ENCODE results near the gene SLC35G3.
"Not testable (repeated sequence)": the region's sequence is repeated elsewhere in the genome, so short reads cannot be mapped to it uniquely, and the experiment has no call there.

The SLC35G3 gene

DNA sequence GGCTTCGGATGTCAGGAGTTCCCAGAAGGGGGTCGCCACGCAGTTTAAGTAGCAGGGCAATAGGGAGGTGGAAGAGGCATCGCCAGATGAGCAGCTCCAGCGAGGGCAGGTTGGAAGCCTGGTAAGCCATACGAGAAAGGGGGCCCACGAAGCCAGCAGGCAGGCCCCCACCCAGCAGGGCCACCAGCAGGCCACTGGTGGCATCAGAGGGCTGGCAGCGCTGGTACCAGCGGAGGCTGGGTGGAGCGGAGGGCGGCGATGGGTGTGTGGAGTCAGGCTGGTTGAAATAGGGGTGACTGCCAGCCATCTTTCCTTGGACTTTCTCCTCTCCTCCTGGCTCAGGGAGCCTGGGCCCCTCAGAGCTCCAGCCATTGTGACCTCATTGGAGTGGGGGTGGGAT lies at the start of gene SLC35G3:
Gene SLC35G3 (minus strand): TSS at position 393 of the 400 bp plus-strand sequence. CDS start 86 bp downstream, at position 307.
- not testable (repeated sequence) for DNase-seq (ENCODE audit: low spot score)

DNA sequence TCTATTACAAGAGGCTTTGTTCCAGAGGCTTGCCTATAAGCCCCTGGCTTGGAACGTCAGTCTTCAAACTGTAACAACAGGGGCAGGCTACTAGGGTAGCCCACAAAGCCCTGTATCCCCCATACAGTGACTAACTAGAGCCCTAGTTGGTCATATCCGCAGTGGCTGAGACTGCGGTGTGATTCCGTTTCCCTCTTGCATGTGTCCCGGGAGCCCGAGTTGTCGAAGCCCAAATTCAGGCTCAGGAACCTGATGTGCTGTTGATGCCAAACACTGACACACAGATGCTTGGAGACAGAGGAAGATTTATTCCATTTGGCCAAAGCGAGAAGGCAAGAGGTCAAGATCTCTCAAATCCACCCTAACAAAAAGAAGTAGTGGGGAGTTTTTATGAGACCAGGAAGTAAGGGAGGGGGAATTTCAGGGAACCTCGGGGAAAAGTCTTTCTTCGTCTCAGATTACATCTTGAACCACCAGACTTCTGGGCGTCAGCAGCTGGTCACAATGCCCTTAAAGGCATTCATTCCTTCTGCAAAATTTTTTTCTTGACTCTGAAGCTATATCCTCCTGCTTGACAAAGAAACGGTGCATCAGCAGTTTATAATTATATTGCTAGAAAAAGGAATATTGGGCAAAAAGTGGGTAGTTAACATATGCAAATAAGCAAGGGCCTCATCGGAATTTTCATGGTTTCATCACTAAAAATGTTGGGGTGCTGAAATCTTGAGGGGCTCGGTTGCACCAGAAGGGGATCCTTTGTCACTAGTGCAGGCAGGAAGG lies 49.6 kb upstream of the SLC35G3 start:
- peak; percentile 17 for DNase-seq (ENCODE audit: low spot score)

DNA sequence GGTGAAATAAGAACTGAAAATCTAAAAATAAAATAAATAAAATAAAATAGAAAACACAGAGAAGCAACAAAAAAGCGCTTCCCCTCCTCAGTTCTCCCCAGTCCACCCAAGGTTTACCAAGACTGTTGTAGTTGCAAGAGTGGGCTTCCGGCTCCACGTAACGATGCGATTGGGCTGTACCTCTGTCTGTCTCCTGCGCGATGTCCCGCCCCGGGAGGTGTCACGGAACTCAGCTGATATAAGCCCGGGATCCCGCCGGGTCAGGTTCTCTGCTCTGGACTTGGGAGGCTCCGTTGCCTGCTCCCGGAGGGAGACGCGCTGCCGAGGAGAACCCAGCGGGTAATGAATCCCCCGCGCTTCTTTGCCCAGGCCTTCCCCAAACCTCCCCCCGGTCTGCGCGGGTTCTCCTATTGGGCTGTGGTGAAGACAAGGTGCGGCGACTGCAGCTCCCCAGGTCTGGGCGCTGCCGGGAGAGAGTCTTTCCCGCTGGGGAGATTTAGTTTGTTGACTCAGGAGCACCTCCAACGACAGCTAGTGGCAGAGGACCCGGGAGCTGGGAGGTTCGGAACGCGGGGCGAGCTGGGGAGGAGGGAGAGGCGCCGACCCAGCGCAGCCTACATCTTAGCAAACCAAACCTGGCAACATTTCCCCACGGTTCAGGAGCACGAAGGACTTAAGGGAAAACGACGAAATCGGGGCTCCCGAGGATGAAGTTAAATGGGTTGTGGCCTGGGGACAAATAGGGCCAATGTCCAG lies 48.8 kb upstream of the SLC35G3 start, which contains the start of gene SLFN5:
Gene SLFN5 (plus strand): TSS at position 268 of the 756 bp plus-strand sequence. CDS start 15,619 bp downstream, outside the sequence.
- peak; percentile 90 for DNase-seq (ENCODE audit: low spot score)

DNA sequence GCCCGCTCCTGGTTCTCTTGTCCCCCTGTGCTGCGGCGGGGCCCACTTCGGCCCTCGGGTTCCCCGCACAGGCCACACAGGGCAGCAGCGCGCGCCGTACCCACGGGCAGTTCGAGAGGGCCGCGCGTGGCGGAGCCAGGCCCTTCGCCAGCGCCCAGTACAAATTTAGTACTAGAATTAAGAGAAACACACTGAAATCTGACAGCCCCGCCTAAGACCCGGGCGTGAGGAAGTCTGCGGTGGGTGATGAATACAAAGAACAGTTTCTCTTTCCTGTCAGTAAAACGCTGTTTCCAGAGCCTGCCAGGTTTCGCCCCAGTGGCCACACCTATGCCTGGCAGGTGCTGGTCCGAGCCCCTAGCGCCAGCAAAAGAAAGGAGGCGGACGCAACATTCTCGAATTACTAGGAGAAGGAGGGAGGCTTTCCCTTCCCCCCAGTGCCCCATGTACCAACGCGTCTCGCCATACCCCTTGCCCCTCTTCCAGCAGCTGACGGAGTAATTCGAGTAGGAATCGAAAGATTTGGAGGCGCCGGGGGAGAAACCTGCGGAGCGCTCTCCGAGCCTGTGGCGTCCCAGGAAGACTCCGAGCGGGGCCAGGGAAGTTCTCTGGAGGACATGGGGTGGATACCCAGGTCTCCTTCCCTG lies 48.1 kb upstream of the SLC35G3 start:
- peak; percentile 90 for DNase-seq (ENCODE audit: low spot score)

DNA sequence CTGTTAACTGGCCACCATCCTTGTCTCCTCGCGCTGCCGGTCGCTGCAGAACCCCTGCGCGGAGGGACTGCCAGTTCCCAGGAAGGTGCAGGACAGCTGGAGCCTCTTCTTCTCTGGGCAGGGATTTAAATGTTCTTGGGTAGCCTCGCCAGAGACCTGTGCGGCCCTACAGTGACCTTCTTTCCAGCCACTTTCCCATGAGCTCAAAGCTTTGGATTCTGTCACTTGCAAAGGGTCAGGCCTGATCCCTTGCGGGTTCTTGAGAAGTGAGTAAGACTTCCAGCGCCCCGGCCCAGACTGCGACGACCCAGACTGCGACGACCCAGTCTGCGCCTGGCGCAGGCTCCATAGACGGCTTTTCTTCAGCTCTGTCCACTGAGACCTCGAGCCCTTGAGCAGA lies 47.3 kb upstream of the SLC35G3 start:
- DNase-seq (ENCODE audit: low spot score): no peak

DNA sequence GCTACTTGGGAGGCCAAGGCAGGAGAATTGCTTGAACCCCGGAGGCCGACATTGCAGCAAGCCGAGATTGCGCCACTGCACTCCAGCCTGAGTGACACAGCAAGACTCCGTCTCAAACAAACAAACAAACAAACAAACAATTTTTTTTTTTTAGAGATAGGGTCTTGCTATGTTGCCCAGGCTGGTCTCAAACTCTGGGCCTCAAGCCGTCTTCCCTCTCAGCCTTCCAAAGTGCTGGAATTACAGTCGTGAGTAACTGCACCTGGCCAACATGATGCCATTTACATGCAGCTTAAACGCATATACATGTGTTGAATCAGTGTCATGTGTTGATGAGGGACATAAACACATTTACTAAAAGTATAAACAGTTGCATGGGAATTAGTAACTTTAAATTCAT lies 46.7 kb upstream of the SLC35G3 start:
- DNase-seq (ENCODE audit: low spot score): no peak

DNA sequence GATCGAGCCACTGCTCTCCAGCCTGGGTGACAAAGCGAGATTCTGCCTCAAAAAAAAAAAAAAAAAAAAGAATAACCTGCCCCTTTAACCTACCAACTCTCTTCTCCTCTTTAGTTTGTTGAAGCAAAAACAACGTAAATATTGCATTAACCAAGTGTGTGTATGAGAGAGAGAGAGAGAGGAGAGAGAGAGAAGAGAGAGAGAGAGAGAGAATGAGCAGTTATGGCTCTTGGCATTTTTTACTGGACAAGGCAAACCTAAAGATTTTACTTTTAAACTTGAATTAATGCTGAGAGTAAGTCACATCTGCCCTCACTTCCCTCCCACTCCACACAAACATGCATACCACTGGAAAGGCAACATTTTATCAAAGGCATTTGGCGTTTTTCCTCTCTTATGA lies 45.6 kb upstream of the SLC35G3 start:
- DNase-seq (ENCODE audit: low spot score): no peak

DNA sequence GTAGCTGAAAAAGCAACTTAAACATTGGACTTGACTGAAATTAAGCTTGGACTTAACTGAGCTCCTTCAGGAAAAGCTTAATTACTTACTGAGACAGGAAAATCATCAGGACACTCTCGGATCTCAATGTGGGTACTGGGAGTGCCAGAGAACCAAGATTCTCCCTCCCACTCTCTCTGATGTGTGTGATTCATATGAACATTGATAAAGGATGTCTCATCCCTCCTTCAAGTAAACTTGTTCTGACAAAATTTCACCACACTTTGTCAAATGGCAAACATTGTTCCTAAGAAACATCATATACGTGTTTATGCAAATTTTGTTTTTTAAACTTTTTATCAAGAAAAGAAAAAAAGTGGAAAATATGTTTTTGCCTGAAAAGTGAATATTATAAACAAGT lies 44.6 kb upstream of the SLC35G3 start:
- DNase-seq (ENCODE audit: low spot score): no peak

DNA sequence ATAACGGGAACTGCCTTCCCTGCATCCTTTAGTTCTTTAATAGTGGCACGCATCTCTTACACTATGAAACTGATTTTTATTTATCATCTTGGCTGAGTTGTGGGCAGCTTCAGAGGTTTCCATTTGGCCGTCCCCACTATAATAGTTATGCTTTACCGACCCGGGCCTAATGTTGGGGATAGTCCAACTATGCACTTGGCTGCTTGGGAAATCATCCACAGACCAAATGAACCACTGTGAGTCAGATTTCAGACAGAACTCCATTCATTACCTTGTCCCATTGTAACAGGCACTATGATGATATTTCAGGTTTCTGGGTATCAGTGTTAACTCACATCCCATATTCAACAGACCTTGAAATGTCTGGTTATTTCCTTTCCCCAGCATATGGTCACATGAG lies 42.6 kb upstream of the SLC35G3 start:
- DNase-seq (ENCODE audit: low spot score): no peak

DNA sequence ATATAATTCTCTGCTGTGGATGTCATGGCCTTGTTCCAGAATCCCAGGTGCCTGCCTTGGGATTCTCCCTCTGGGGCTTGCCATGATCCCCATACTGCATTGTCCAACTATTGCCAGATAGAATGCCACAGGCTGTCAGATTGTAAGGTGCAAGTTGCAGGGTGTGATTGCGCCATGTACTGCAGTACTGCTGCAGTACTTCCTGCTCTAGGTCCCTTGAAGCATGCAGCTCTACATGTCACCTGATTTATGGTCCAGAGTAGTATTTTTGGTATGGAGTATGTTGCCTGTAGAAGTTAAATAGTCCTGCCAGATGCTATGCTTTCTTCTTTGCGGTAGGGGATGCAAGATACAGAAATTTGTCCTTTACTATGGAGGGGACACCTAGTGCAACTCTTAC lies 41.7 kb upstream of the SLC35G3 start:
- no peak for DNase-seq (ENCODE audit: low spot score)

DNA sequence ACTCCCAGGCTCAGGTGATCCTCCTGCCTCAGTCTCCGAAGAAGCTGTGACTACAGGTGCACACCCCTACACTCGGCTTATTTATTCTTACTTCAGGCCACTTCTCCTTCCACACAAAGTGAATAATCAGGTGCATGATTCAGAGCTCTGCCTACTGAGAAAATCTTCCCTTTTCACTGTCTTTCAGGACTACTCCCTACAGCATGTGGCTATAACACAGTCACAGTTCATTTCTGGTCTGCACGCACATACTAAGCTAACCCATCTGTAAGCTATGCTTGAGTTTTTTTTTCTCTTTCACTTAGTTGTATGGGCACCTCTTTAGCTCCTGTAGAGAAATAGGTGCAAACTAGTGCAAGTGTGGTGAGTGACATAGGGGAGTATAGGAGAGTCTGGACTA lies 41.1 kb upstream of the SLC35G3 start:
- DNase-seq (ENCODE audit: low spot score): no peak

DNA sequence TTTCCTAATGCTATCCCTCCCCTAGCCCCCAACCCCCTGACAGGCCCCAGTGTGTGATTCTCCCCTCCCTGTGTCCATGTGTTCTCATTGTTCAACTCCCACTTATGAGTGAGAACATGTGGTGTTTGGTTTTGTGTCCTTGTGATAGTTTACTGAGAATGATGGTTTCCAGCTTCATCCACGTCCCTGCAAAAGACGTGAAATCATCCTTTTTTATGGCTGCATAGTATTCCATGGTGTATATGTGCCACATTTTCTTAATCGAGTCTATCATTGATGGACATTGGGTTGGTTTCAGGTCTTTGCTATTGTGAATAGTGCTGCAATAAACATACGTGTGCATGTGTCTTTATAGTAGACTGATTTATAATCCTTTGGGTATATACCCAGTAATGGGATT lies 40.1 kb upstream of the SLC35G3 start:
- not testable (repeated sequence) for DNase-seq (ENCODE audit: low spot score)

DNA sequence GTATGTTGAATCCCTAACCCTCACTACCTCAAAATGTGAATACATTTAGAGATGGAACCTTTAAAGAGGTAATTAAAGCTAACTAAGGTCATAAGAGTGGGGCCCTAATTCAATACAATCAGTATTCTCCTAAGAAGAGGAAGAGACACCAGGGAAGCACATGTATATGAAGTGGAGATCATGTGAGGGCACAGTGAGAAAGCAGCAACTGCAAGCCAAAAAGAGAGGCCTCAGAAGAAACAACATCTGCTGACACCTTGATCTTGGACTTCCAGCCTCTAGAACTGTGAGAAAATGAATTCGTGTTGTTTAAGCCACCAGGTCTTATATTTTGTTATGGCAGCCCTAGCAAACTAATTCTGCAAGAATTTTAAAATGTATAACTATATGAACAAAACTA lies 35.4 kb upstream of the SLC35G3 start:
- no peak for DNase-seq (ENCODE audit: low spot score)

DNA sequence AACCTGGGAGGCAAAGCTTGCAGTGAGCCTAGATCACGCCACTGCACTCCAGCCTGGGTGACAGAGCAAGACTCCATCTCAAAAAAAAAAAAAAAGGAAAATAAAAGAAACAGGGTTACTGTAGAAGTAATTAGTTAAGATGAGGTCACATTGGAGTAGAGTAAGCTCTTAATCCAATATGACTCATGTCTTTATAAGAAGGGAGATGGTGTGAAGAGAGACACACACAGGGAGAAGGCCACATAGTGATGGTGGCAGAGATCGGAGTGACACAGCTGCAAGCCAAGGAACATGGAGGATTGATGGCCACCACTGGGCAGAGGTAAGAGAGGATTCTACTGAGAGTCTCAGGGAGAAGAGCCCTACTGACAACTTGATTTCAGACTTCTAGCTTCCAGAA lies 33.4 kb upstream of the SLC35G3 start:
- no peak for DNase-seq (ENCODE audit: low spot score)

DNA sequence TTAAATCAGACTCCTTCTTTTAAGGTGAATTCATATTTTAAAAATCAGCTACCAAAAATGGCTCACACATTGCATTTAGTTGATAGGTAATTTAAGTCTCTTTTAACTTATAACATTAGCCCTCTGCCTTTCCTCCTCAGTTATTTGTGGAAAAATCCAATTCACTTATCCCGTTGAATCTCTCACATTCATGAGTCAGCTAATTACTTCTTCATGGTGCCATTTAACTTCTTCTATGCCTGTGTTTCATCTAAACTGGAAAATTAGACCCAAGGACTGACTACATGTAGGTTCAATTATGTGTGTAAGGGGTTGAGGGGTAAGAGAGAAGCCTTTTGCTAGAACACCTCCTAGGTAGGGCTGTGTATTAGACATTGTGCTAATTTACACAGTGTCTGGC lies 30.2 kb upstream of the SLC35G3 start:
- no peak for DNase-seq (ENCODE audit: low spot score)

DNA sequence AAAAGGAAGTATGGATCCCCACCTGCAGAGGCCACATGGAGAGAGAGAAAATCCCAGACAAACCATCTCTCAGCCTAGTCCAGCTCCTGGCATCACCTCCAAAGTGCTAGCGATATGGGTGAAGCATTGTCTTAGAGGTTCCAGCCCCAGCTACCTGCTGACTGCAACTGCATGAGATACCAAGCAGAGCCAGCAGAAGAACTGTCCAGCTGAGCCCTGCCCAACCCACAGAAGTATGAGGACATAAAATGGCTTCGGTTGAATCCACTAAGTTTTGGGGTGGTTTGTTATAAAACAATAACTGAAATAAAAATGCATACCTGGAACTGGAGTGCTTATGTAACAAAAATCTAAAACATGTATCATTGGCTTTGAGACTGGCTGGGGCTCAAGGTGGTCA lies 28.3 kb upstream of the SLC35G3 start:
- DNase-seq (ENCODE audit: low spot score): no peak

DNA sequence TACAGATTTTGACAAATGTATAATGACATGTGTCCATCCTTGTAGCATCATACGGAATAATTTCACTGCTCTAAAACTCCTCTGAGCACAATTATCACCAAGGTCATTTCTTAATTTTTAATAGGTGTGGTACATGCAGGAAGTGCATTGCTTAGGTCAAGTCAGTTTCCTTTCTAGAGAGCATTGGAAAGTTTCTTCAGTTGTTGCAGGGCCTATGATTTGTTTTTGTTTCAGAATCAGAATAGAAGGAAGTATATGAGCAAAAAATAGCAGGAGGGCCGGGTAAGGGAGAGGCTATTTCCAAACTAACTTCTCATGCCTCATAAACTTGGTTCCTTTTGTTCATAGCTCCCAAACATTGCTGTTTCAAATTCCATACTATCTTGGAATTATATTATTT lies 24.7 kb upstream of the SLC35G3 start:
- no peak for DNase-seq (ENCODE audit: low spot score)

DNA sequence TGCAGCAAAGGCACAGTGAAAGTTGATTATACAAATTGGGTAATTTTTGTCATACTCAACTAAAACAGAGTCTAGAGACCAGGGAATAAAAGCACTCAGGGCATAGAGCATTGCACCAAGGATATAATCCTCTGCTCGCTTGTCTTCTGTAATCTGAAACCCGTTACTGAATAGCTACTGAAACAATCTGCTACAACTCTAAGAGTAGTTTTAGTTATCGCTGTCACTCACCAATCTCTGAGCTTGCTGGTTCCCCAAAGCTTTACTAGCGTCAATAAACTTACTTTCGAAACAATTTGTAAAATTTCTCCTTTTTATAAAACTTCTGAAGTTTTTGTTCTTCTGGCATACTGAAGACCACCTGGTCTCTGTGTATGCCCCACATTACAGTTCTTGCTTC lies 22.9 kb upstream of the SLC35G3 start:
- no peak for DNase-seq (ENCODE audit: low spot score)

DNA sequence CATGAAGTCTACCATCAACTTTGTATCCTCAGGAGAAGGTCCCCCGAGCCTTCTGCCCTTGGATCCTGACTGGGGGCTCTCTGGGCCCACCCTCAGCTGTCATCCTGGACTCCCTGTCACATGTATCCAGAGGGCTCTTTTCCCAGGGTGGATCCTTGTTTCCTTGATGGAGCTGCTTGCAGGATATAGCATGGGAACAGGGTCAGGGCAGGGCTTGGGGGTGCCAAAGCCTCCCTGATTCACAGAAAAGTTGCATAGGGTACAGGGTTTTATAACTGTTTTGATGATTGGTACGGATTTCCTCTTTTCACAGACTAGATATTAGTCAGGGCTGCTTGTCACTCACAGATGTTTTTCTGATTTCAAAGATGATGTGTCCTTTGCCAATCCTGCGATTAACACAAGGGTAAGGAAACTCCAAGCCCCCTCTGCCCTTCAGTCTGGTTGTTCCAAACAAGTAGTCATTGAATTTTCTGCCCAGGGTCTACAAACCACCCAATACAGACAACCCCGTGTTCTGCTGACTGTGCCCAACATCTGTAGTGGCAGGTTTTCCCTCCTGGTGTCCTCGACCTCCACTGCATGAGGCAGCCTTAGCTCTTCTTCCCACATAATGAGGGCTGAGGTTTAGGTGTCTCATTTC lies 20.6 kb upstream of the SLC35G3 start:
- no peak for DNase-seq (ENCODE audit: low spot score)

DNA sequence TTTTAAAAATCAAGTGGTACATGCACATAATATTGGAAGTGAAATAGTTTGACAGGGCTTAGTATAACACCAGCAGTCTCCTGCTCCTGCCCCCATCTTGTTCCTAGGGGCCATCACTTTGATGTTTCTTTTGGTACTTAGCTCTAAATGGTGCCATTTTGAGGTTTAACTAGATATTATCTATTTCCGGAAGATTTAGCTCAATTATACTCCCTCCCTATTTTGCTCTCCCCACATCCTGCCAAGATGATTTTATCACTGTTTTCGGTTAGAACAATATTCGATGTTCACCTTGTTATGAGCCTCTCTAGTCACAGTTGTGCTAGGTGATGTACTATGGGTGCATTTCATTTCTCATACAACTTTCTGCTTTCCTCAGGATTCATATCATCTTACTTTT lies 20.0 kb upstream of the SLC35G3 start:
- no peak for DNase-seq (ENCODE audit: low spot score)

DNA sequence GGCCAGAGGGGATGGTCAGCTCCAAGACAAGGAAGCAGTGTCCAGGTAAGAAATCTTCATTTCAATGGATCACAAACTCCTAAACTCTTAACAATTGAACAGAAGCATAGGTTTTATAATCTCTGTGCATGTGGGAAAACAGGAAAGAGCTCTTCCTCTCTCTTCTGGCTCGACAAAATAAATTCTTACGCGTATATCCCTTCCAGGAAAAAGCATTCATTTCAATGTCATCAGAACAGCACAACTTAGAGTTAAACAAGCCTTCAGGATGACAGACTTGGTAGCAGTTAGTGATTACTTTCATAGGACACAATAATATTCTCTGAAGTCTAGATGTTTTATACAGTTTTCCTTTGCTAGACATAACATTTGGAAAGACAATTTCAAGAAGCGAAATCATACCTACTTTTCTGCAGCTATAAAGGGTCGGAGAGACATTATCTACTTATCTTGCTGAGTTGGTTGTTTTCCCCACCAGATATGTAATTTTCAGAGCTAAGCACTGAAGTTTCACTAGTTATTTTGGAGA lies 19.3 kb upstream of the SLC35G3 start:
- no peak for DNase-seq (ENCODE audit: low spot score)

DNA sequence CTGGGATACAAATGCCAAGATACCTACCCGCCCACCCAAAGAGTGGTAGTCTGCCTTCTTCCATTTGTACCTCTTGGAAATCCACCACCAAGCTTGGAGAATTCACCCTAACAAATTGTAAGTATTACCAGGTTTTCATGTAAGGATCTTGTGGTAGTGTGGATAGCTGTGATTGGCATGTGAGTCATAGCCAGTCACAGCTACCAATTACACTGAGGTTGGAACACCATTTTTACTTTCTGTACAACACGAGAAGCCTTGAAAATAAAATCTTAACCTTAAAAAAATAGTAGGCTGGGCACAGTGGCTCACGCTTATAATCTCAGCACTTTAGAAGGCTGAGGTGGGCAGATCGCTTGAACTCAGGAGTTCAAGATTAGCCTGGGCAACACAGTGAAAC lies 18.5 kb upstream of the SLC35G3 start:
- no peak for DNase-seq (ENCODE audit: low spot score)

Measured in iPS-NIHi11 (cell line).